PC-9 (cell line): ENCODE data around the gene G6PC3. TPM values are rescaled to one million over a fixed set of nuclear protein-coding genes. Genes with fewer than 3 reads are reported as not detected.

ENCODE experiments used
- BruUV-seq: library from RNA; stranded (reverse); fragments of 400-500 nt; replicated peaks from 2 replicates; lab custom pipeline; 2021; lab: Mats Ljungman, UMichigan
- CTCF ChIA-PET: fragments of 300-600 bp; sonication (Branson Sonifier 250); formaldehyde crosslinking; loops from one replicate; lab custom pipeline; 2022; ENCODE audit warnings: antibody characterized with exemption; lab: Charles Lee
- POLR2A ChIA-PET: fragments of 300-600 bp; sonication (Branson Sonifier 250); formaldehyde crosslinking; loops from one replicate; lab custom pipeline; 2022; ENCODE audit warnings: antibody characterized with exemption; ENCODE audit not compliant: unreplicated experiment; lab: Charles Lee
- DNase-seq, 2 experiments: peaks; one replicate each; pipeline versions ENCODE4 v3.0.0 to v3.0.0-alpha.2; 2015 to 2022; ENCODE audit warnings: mixed read lengths in 1 of 2
- H2AFZ ChIP-seq: fragments of 200-600 bp; sonication (generic); 2 replicates; pipeline ENCODE4 v1.8.1; 2017; ENCODE audit warnings: antibody characterized with exemption
- H3F3A ChIP-seq: fragments of 200-600 bp; sonication (generic); 2 replicates; pipeline ENCODE4 v1.8.1; 2017; ENCODE audit warnings: antibody characterized with exemption, mild to moderate bottlenecking, low read depth; ENCODE audit not compliant: insufficient read depth
- H3K27ac ChIP-seq: fragments of 200-600 bp; sonication (generic); 2 replicates; pipeline ENCODE4 v1.6.1; 2016; ENCODE audit warnings: mixed run types
- H3K27me3 ChIP-seq: fragments of 200-600 bp; sonication (generic); 2 replicates; pipeline ENCODE4 v1.6.1; 2016; ENCODE audit warnings: low read depth, mixed run types; ENCODE audit not compliant: insufficient read depth
- H3K36me3 ChIP-seq: fragments of 200-600 bp; sonication (generic); 2 replicates; pipeline ENCODE4 v1.6.1; 2016; ENCODE audit warnings: low read depth, mixed run types
- H3K4me1 ChIP-seq: fragments of 200-600 bp; sonication (generic); replicated peaks from 2 replicates; pipeline ENCODE4 v1.6.1; 2016; ENCODE audit warnings: mixed run types; ENCODE audit not compliant: insufficient read depth
- H3K4me2 ChIP-seq: fragments of 200-600 bp; sonication (generic); 2 replicates; pipeline ENCODE4 v1.6.1; 2017; ENCODE audit warnings: mixed run types
- H3K4me3 ChIP-seq: fragments of 200-600 bp; sonication (generic); 2 replicates; pipeline ENCODE4 v1.6.1; 2016; ENCODE audit warnings: mixed run types
- H3K79me2 ChIP-seq: fragments of 200-600 bp; sonication (generic); 2 replicates; pipeline ENCODE4 v1.6.1; 2017; ENCODE audit warnings: low read depth, mixed run types
- H3K9me2 ChIP-seq: fragments of 200-600 bp; sonication (generic); 2 replicates; pipeline ENCODE4 v1.8.1; 2017; ENCODE audit warnings: mild to moderate bottlenecking; ENCODE audit not compliant: insufficient read depth
- H3K9me3 ChIP-seq: fragments of 200-600 bp; sonication (generic); 2 replicates; pipeline ENCODE4 v1.8.1; 2016; ENCODE audit warnings: low read depth; ENCODE audit not compliant: insufficient read depth
- H4K20me1 ChIP-seq: fragments of 200-600 bp; sonication (generic); 2 replicates; pipeline ENCODE4 v1.8.1; 2017; ENCODE audit not compliant: insufficient read depth
- EZH2 ChIP-seq: fragments of 200-600 bp; sonication (generic); IDR thresholded peaks from 2 replicates; pipeline ENCODE4 v1.8.0; 2017; ENCODE audit warnings: antibody characterized with exemption, low read depth
- intact Hi-C: fragments of 100-400 bp; cut with micrococcal nuclease; formaldehyde crosslinking; loops from one replicate; pipeline ENCODE4 v1.10.0; 2022; ENCODE audit not compliant: unreplicated experiment
- total RNA-seq: library from RNA; stranded (reverse); gene quantifications from 2 replicates; pipeline ENCODE4 v1.2.3, GENCODE V29; 2021
- TF ChIP-seq, protein P1 (sequence below): fragments of 200-600 bp; sonication (generic); conservative IDR thresholded peaks from 2 replicates; pipeline ENCODE4 v1.6.1; 2017; ENCODE audit warnings: mixed run types, antibody characterized with exemption, mild to moderate bottlenecking, moderate library complexity

Gene G6PC3
- total RNA-seq, 1 experiment from 2014 or later: 69.3 TPM

DNA sequence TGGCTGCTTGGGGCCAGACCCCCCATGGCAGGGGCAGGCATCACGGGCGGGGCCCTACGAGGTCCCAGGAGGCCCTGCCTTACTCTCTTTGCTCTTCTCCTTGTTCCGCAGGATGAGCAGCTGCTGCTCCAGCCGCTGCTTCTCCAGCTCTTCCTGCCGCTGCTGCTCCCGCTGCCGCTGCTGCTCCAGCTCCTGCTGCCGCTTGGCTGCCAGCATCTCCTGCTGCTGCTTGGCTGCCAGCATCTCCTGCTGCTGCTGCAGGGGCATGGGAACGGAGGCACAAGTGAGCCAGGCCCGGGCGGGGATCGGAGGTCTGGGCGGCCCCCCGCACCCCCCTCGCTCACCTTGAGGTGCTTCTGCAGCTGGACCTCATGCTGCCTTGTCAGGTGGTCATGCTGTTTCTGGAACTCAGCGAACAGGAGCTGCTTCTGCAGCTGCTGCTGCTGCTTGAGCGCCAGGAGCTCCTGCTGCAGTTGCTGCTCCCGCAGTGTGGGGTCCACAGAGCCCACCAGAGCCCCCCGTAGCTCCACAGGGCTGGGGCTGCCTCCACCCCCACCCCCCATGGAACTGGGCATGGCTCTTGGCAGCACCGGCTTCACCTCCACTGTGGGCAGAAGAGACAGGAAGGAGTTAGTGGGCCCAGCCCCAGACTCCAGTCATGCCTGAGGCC lies 22.8 kb downstream of the G6PC3 start:
- H3F3A ChIP-seq: peaks cover 36% of the 10 kb centered on the region
- no peaks in the 10 kb centered on the region for H3K79me2 ChIP-seq
- H3K4me3 ChIP-seq: no peak overlapping the region
- no peak for TF ChIP-seq EZH2
- TF ChIP-seq, protein P1, sequence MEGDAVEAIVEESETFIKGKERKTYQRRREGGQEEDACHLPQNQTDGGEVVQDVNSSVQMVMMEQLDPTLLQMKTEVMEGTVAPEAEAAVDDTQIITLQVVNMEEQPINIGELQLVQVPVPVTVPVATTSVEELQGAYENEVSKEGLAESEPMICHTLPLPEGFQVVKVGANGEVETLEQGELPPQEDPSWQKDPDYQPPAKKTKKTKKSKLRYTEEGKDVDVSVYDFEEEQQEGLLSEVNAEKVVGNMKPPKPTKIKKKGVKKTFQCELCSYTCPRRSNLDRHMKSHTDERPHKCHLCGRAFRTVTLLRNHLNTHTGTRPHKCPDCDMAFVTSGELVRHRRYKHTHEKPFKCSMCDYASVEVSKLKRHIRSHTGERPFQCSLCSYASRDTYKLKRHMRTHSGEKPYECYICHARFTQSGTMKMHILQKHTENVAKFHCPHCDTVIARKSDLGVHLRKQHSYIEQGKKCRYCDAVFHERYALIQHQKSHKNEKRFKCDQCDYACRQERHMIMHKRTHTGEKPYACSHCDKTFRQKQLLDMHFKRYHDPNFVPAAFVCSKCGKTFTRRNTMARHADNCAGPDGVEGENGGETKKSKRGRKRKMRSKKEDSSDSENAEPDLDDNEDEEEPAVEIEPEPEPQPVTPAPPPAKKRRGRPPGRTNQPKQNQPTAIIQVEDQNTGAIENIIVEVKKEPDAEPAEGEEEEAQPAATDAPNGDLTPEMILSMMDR: no peak
- no peak overlapping the region for H2AFZ ChIP-seq
- H3K27ac ChIP-seq: no peak overlapping the region
- H3K4me2 ChIP-seq: no peak overlapping the region
- H3K27me3 ChIP-seq: no peaks in the 10 kb centered on the region
- no peaks in the 10 kb centered on the region for H3K9me2 ChIP-seq
- intact Hi-C loops: no loop called here
- no peaks in the 10 kb centered on the region; the same call in 1 of the 2 replicates for H3K36me3 ChIP-seq
- H3K9me3 ChIP-seq: no peaks in the 10 kb centered on the region
- POLR2A ChIA-PET: interaction anchor here (0.7 kb wide), 1 partner anchor 160 kb away, joined by 3 read pairs; no protein-coding TSS in a partner anchor
- H3K4me1 ChIP-seq: peaks cover 30% of the 10 kb centered on the region
- DNase-seq: no peak
- H4K20me1 ChIP-seq: no peaks in the 10 kb centered on the region
- BruUV-seq: no TSS peak
- CTCF ChIA-PET: no interaction called here

- no peak for DNase-seq
- H3K4me1 ChIP-seq: peaks cover 30% of the 10 kb centered on the region
- H3K79me2 ChIP-seq: no peaks in the 10 kb centered on the region
- H3K4me2 ChIP-seq: peak overlapping the region; percentile 84
- no peaks in the 10 kb centered on the region for H3K27me3 ChIP-seq
- peak overlapping the region; percentile 93; the same call in 1 of the 2 replicates for H3K27ac ChIP-seq
- BruUV-seq: TSS peak; percentile 11
- TF ChIP-seq EZH2: no peak
- TF ChIP-seq, protein P1: no peak
- H3K9me2 ChIP-seq: no peaks in the 10 kb centered on the region
- POLR2A ChIA-PET: no interaction called here
- H3K36me3 ChIP-seq: no peaks in the 10 kb centered on the region
- intact Hi-C loops: loop anchor here (2.0 kb wide), 1 partner anchor 16 kb away; no protein-coding TSS in a partner anchor
- CTCF ChIA-PET: interaction anchor here (1.6 kb wide), 1 partner anchor 10 kb away, joined by 27 read pairs; no protein-coding TSS in a partner anchor
- no peak overlapping the region for H3K4me3 ChIP-seq
- H2AFZ ChIP-seq: no peak overlapping the region
- no peaks in the 10 kb centered on the region for H4K20me1 ChIP-seq
- peaks cover 32% of the 10 kb centered on the region for H3F3A ChIP-seq
- no peaks in the 10 kb centered on the region for H3K9me3 ChIP-seq
These were observed 24.3 kb downstream of the G6PC3 start for GRCh38 chr17:44094701-44095387.

GRCh38 chr17:44095388-44095646 lies 24.8 kb downstream of the G6PC3 start:
- H3K27me3 ChIP-seq: no peaks in the 10 kb centered on the region
- no peaks in the 10 kb centered on the region for H3K9me3 ChIP-seq
- ChIA-PET CTCF (interaction anchor here (1.6 kb wide), 1 partner anchor 11 kb away, joined by 27 read pairs; no protein-coding TSS in a partner anchor), POLR2A (interaction anchor here (0.7 kb wide), 1 partner anchor 8 kb away, joined by 3 read pairs; no protein-coding TSS in a partner anchor)
- peaks cover 32% of the 10 kb centered on the region for H3F3A ChIP-seq
- H3K4me1 ChIP-seq: peaks cover 30% of the 10 kb centered on the region
- H3K4me2 ChIP-seq: peak overlapping the region; percentile 84
- H3K27ac ChIP-seq: peak overlapping the region; percentile 93
- no peak overlapping the region for H2AFZ ChIP-seq
- TF ChIP-seq, protein P1: no peak
- TF ChIP-seq EZH2: no peak
- no TSS peak for BruUV-seq
- no peaks in the 10 kb centered on the region for H4K20me1 ChIP-seq
- no peaks in the 10 kb centered on the region for H3K79me2 ChIP-seq
- H3K36me3 ChIP-seq: no peaks in the 10 kb centered on the region
- no peaks in the 10 kb centered on the region for H3K9me2 ChIP-seq
- H3K4me3 ChIP-seq: peak overlapping the region; percentile 44; the same call in 1 of the 2 replicates
- no peak for DNase-seq
- intact Hi-C loops: loop anchor here (2.0 kb wide), 1 partner anchor 15 kb away; no protein-coding TSS in a partner anchor
